HepG2 (cell line): ENCODE results near the gene JAKMIP3. TPM values are rescaled to one million over a fixed set of nuclear protein-coding genes. Genes with fewer than 3 reads are reported as not detected.

Experiments used
- ATAC-seq: fragments of 200-7000 bp; cut with Tn5 transposase; 3 replicates; pipeline ENCODE4 v1.9.1; 2020; ENCODE audit warnings: mild to moderate bottlenecking, moderate library complexity
- BruUV-seq: library from RNA; stranded (reverse); fragments of 400-500 nt; replicated peaks from 2 replicates; lab custom pipeline; 2021; lab: Mats Ljungman, UMichigan
- CTCF ChIA-PET: fragments of 300-600 bp; formaldehyde crosslinking; extraction: SDS; loops from one replicate; lab custom pipeline; 2021; ENCODE audit warnings: low total read pairs, inconsistent platforms, low intra/inter-chr PET ratio; lab: Yijun Ruan, JAX
- POLR2A ChIA-PET: fragments of 350-600 bp; sonication (Branson Sonifier 250); formaldehyde crosslinking; loops from one replicate; lab custom pipeline; 2020; ENCODE audit warnings: antibody characterized with exemption, inconsistent platforms; lab: Yijun Ruan, JAX
- DNase-seq: peaks from one replicate; pipeline ENCODE4 v3.0.0-alpha.2; 2015; ENCODE audit warnings: low spot score
- FAIRE-seq: peaks from 3 replicates; lab custom pipeline; 2011; peaks lifted over from hg19 to GRCh38; lab: Jason Lieb, UNC
- H2AFZ ChIP-seq: one replicate; pipeline ENCODE4 v1.6.1; 2011; ENCODE audit warnings: low read length, inconsistent platforms
- H3K27ac ChIP-seq: fragments of 300-600 bp; 3 replicates; pipeline ENCODE4 v1.8.0; 2011; ENCODE audit warnings: mixed run types, mild to moderate bottlenecking, mixed read lengths, low read length, inconsistent platforms; ENCODE audit not compliant: insufficient read depth; ENCODE audit errors: extremely low read length
- H3K27me3 ChIP-seq, 2 experiments: fragments of 200-600 bp in 1 of 2; 2 replicates in 1 of 2; 3 replicates in 1 of 2; pipeline versions ENCODE4 v1.6.0 to v1.8.0; 2011; ENCODE audit warnings: low read length in 2 of 2, mild to moderate bottlenecking in 2 of 2, moderate library complexity in 2 of 2, inconsistent platforms in 1 of 2; ENCODE audit not compliant: insufficient read depth in 2 of 2, control insufficient read depth in 1 of 2
- H3K36me3 ChIP-seq, 2 experiments: fragments of 200-600 bp in 1 of 2; replicated peaks in 1 of 2; 2 replicates in 1 of 2; 3 replicates in 1 of 2; pipeline versions ENCODE4 v1.5.1 to v1.8.0; 2011; ENCODE audit warnings: low read length in 2 of 2, inconsistent platforms in 1 of 2; ENCODE audit not compliant: insufficient read depth in 2 of 2, control insufficient read depth in 1 of 2
- H3K4me1 ChIP-seq: 2 replicates; pipeline ENCODE4 v1.5.1; 2012; ENCODE audit warnings: low read length, inconsistent platforms; ENCODE audit not compliant: insufficient read depth
- H3K4me2 ChIP-seq: 2 replicates; pipeline ENCODE4 v1.6.0; 2011; ENCODE audit warnings: low read depth, low read length, inconsistent platforms
- H3K4me3 ChIP-seq, 3 experiments: fragments of 200-600 bp in 1 of 3; sonication (generic), shearing (Covaris generic) in 1 of 3; replicated peaks in 1 of 3; 2 replicates each; pipeline ENCODE4 v1.5.1; 2011 to 2016; ENCODE audit warnings: low read length in 3 of 3, inconsistent platforms in 2 of 3, low read depth in 2 of 3, mild to moderate bottlenecking in 2 of 3, control low read depth in 1 of 3, mixed read lengths in 1 of 3; ENCODE audit not compliant: insufficient read depth in 1 of 3
- H3K79me2 ChIP-seq: one replicate; pipeline ENCODE4 v1.6.1; 2011; ENCODE audit warnings: low read length, inconsistent platforms; ENCODE audit not compliant: insufficient read depth
- H3K9ac ChIP-seq: 2 replicates; pipeline ENCODE4 v1.6.0; 2011; ENCODE audit warnings: mild to moderate bottlenecking, low read depth, low read length, inconsistent platforms; ENCODE audit not compliant: insufficient read depth
- H3K9me3 ChIP-seq: 2 replicates; pipeline ENCODE4 v1.5.1; 2012; ENCODE audit warnings: mild to moderate bottlenecking, low read length
- H4K20me1 ChIP-seq: 2 replicates; pipeline ENCODE4 v1.6.0; 2011; ENCODE audit warnings: inconsistent platforms, mild to moderate bottlenecking, low read length, moderate library complexity; ENCODE audit not compliant: insufficient read depth
- ATF7 ChIP-seq, 2 experiments: fragments of 450-650 bp in 1 of 2; sonication (generic) in 1 of 2; formaldehyde crosslinking in 1 of 2; IDR thresholded peaks; 2 replicates each; pipeline versions ENCODE4 v1.4.0 to v1.6.1; 2016 to 2020; ENCODE audit warnings: antibody characterized with exemption in 1 of 2, mild to moderate bottlenecking in 1 of 2, missing genetic modification reagents in 1 of 2
- CENPT ChIP-seq: sonication (generic); formaldehyde crosslinking; IDR thresholded peaks from 2 replicates; pipeline ENCODE4 v1.8.0; 2022; ENCODE audit warnings: low read depth, mild to moderate bottlenecking, moderate library complexity, missing genetic modification reagents
- JUNB ChIP-seq: sonication (generic); formaldehyde crosslinking; IDR thresholded peaks from 2 replicates; pipeline ENCODE4 v1.8.0; 2022; ENCODE audit warnings: missing genetic modification reagents, mild to moderate bottlenecking, borderline replicate concordance
- SIN3A ChIP-seq: IDR thresholded peaks from 2 replicates; pipeline ENCODE4 v1.6.1; 2011; ENCODE audit warnings: low read depth, mild to moderate bottlenecking, control low read depth, low read length, borderline replicate concordance
- SP4 ChIP-seq: sonication (generic); formaldehyde crosslinking; IDR thresholded peaks from 2 replicates; pipeline ENCODE4 v1.8.1; 2023; ENCODE audit warnings: mild to moderate bottlenecking, missing genetic modification reagents
- XRCC5 ChIP-seq: fragments of 200-400 bp; formaldehyde crosslinking; optimal IDR thresholded peaks from 2 replicates; pipeline ENCODE3; 2017; ENCODE audit warnings: mild to moderate bottlenecking, low read length
- ZNF672 ChIP-seq: sonication (generic); formaldehyde crosslinking; IDR thresholded peaks from 2 replicates; pipeline ENCODE4 v1.8.1; 2022; ENCODE audit warnings: missing genetic modification reagents
- ZNF775 ChIP-seq: sonication (generic); formaldehyde crosslinking; IDR thresholded peaks from 2 replicates; pipeline ENCODE4 v1.4.0; 2020; ENCODE audit warnings: missing genetic modification reagents, mild to moderate bottlenecking, moderate library complexity, borderline replicate concordance
- WGBS: methylation state at CpG from one replicate; pipeline ENCODE4 v1.1.6; 2017; ENCODE audit warnings: low lambda C conversion rate; 5-methylcytosine and 5-hydroxymethylcytosine counted together
- in situ Hi-C: cut with HindIII; loops from 2 replicates; pipeline ENCODE4 v1.10.0; 2017; ENCODE audit warnings: low pct_unique_long_range_greater_than_20kb; ENCODE audit not compliant: extremely low pct_ligation_motif_present
- intact Hi-C: fragments of 100-400 bp; cut with micrococcal nuclease; formaldehyde crosslinking; loops from one replicate; pipeline ENCODE4 v1.10.0; 2022; ENCODE audit not compliant: unreplicated experiment
- polyA plus RNA-seq, 8 experiments: library from polyadenylated mRNA; depleted of rRNA in 3 of 8; stranded (reverse) in 7 of 8; unstranded in 1 of 8; fragments of >200 nt; fragmentation: Illumina TruSeq in 4 of 8; extraction: Trizol in 4 of 8; gene quantifications; 2 replicates each; pipeline versions ENCODE4 v1.2.1 to v1.2.3, GENCODE V29; 2011 to 2016; ENCODE audit warnings: low read depth in 4 of 8, missing spikeins in 1 of 8, mixed read lengths in 1 of 8; ENCODE audit not compliant: insufficient read depth in 1 of 8
- total RNA-seq, 5 experiments: library from RNA; depleted of rRNA; stranded (reverse); fragments of >200 nt; fragmentation: Illumina TruSeq; extraction: Trizol; gene quantifications; 2 replicates each; pipeline ENCODE4 v1.2.3, GENCODE V29; 2016; ENCODE audit warnings: low read depth in 1 of 5
- TF ChIP-seq, protein P1 (sequence below): IDR thresholded peaks from 2 replicates; pipeline ENCODE4 v1.6.1; 2018; ENCODE audit warnings: missing genetic modification reagents, mild to moderate bottlenecking, missing compliant biosample characterization
- TF ChIP-seq, protein P2 (sequence below): sonication (generic); formaldehyde crosslinking; IDR thresholded peaks from 2 replicates; pipeline ENCODE4 v1.8.1; 2023; ENCODE audit warnings: missing genetic modification reagents, inconsistent platforms, borderline replicate concordance
- TF ChIP-seq, protein P3 (sequence below): sonication (generic); formaldehyde crosslinking; IDR thresholded peaks from 2 replicates; pipeline ENCODE4 v1.5.0; 2020; ENCODE audit warnings: mild to moderate bottlenecking, missing genetic modification reagents, borderline replicate concordance
- TF ChIP-seq, protein P4 (sequence below): sonication (generic); formaldehyde crosslinking; IDR thresholded peaks from 2 replicates; pipeline ENCODE4 v1.5.1; 2020; ENCODE audit warnings: missing genetic modification reagents, mild to moderate bottlenecking, borderline replicate concordance

JAKMIP3 gene
- total and polyA plus RNA-seq, 2 of the 13 experiments (the other 11 are each of a cell fraction or from before 2014, with no cell fraction given), result 0.03 to 0.11 TPM

- in situ Hi-C loops (no loop called here), intact Hi-C loops (no loop called here)
- peaks cover 13 to 82% of the 10 kb centered on the region in 2 experiments for H3K27me3 ChIP-seq
- H3K4me3 ChIP-seq, result no peak overlapping the region
- H3K36me3 ChIP-seq, result no peaks in the 10 kb centered on the region
- ATAC-seq (no peak), DNase-seq (no peak), FAIRE-seq (no peak)
- WGBS, result 10% methylated on average over 3 of the region's 5 CpGs
- POLR2A ChIA-PET, result no interaction called here
- H3K79me2 ChIP-seq, result no peaks in the 10 kb centered on the region
- BruUV-seq, result no TSS peak
- H3K9ac ChIP-seq, result no peak overlapping the region
- H4K20me1 ChIP-seq, result no peaks in the 10 kb centered on the region; the same call in 1 of the 2 replicates
- H3K27ac ChIP-seq, result no peak overlapping the region
- no peaks in the 10 kb centered on the region for H3K9me3 ChIP-seq
- no peak overlapping the region for H2AFZ ChIP-seq
- TF ChIP-seq, protein P1, sequence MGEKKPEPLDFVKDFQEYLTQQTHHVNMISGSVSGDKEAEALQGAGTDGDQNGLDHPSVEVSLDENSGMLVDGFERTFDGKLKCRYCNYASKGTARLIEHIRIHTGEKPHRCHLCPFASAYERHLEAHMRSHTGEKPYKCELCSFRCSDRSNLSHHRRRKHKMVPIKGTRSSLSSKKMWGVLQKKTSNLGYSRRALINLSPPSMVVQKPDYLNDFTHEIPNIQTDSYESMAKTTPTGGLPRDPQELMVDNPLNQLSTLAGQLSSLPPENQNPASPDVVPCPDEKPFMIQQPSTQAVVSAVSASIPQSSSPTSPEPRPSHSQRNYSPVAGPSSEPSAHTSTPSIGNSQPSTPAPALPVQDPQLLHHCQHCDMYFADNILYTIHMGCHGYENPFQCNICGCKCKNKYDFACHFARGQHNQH (CRISPR knock-in tag), result no peak
- TF ChIP-seq, protein P2, sequence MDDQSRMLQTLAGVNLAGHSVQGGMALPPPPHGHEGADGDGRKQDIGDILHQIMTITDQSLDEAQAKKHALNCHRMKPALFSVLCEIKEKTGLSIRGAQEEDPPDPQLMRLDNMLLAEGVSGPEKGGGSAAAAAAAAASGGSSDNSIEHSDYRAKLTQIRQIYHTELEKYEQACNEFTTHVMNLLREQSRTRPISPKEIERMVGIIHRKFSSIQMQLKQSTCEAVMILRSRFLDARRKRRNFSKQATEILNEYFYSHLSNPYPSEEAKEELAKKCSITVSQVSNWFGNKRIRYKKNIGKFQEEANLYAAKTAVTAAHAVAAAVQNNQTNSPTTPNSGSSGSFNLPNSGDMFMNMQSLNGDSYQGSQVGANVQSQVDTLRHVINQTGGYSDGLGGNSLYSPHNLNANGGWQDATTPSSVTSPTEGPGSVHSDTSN (CRISPR knock-in tag), result no peak
- no peak for TF ChIP-seq CENPT
- TF ChIP-seq, protein P3, sequence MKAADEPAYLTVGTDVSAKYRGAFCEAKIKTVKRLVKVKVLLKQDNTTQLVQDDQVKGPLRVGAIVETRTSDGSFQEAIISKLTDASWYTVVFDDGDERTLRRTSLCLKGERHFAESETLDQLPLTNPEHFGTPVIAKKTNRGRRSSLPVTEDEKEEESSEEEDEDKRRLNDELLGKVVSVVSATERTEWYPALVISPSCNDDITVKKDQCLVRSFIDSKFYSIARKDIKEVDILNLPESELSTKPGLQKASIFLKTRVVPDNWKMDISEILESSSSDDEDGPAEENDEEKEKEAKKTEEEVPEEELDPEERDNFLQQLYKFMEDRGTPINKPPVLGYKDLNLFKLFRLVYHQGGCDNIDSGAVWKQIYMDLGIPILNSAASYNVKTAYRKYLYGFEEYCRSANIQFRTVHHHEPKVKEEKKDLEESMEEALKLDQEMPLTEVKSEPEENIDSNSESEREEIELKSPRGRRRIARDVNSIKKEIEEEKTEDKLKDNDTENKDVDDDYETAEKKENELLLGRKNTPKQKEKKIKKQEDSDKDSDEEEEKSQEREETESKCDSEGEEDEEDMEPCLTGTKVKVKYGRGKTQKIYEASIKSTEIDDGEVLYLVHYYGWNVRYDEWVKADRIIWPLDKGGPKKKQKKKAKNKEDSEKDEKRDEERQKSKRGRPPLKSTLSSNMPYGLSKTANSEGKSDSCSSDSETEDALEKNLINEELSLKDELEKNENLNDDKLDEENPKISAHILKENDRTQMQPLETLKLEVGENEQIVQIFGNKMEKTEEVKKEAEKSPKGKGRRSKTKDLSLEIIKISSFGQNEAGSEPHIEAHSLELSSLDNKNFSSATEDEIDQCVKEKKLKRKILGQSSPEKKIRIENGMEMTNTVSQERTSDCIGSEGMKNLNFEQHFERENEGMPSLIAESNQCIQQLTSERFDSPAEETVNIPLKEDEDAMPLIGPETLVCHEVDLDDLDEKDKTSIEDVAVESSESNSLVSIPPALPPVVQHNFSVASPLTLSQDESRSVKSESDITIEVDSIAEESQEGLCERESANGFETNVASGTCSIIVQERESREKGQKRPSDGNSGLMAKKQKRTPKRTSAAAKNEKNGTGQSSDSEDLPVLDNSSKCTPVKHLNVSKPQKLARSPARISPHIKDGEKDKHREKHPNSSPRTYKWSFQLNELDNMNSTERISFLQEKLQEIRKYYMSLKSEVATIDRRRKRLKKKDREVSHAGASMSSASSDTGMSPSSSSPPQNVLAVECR (CRISPR knock-in tag), result no peak
- TF ChIP-seq, protein P4, sequence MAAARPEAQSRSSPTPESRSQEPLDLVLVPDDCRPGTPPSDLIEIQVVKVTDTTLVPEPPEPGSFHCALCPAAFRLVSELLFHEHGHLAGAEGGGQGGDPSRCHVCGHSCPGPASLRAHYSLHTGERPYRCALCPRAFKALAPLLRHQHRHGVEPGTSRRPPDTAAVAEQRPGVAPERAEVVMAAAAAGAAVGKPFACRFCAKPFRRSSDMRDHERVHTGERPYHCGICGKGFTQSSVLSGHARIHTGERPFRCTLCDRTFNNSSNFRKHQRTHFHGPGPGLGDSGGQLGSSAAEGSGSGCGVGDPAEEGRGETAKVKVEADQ (CRISPR knock-in tag), result no peak
- TF ChIP-seq ZNF672 (CRISPR knock-in tag), result no peak
- no peak for TF ChIP-seq JUNB
- TF ChIP-seq SP4 (CRISPR knock-in tag), result no peak
- TF ChIP-seq SIN3A, result no peak
- TF ChIP-seq ATF7 (IDR thresholded peaks at IDR 0.05), result no peak
- no peak for TF ChIP-seq ATF7 (CRISPR knock-in tag; IDR thresholded peaks at IDR 0.05)
- no peak for TF ChIP-seq ZNF775 (CRISPR knock-in tag)
- no peak for TF ChIP-seq XRCC5
- CTCF ChIA-PET, result no interaction called here
- no peaks in the 10 kb centered on the region for H3K4me1 ChIP-seq
- no peak overlapping the region for H3K4me2 ChIP-seq
Measured at GRCh38 chr10:132033632-132034031, 32.1 kb upstream of the JAKMIP3 start.
